Thyroid gland (tissue), 4 donors: Measurements from ENCODE around the gene ANKRD28.

ENCODE experiments used
- POLR2A ChIP-seq, 2 donors: fragments of 450-650 bp; IDR thresholded peaks; one replicate each; pipeline ENCODE4 v1.6.1; 2017; ENCODE audit warnings: antibody characterized with exemption in 2 of 2, mild to moderate bottlenecking in 2 of 2, moderate library complexity in 1 of 2
- TF ChIP-seq, protein P1 (sequence below), 6 experiments: fragments of 200-600 bp in 3 of 6; fragments of 450-650 bp in 3 of 6; sonication (generic) in 3 of 6; IDR thresholded peaks; one replicate each; pipeline ENCODE4 v1.5.1; 2016 to 2019; ENCODE audit warnings: antibody characterized with exemption in 6 of 6, mild to moderate bottlenecking in 2 of 6, inconsistent platforms in 1 of 6, moderate library complexity in 1 of 6

DNA sequence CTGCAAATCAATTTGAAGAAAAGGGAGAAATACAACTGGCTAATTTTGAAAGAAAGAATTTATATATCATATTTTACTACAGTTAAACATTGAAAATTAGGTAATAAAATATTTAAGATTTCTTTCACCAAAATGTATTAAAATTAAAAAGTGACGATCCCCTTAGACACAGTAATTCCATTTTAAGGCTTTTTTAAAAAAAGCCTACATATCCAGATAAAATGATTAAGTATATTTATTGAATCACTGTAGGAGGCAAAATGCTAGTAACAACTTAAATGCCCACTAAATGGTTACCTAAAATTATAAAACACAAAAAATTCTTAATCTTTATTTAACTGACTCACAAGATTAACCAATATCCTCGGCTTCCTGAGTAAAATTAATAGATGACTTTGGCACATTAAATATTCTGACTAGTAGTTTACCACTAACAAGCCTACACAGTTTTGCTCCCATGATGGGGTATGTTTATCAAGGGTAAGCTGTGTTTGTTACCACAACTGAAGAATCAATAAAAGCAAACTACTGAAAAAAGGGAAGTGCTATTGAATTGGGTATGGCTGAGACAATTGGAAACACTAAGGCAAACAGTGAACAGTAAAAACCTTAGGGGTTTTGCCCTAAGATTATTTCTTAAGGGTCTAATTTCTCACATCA is 28.4 kb downstream of the ANKRD28 start:
- TF ChIP-seq, protein P1, sequence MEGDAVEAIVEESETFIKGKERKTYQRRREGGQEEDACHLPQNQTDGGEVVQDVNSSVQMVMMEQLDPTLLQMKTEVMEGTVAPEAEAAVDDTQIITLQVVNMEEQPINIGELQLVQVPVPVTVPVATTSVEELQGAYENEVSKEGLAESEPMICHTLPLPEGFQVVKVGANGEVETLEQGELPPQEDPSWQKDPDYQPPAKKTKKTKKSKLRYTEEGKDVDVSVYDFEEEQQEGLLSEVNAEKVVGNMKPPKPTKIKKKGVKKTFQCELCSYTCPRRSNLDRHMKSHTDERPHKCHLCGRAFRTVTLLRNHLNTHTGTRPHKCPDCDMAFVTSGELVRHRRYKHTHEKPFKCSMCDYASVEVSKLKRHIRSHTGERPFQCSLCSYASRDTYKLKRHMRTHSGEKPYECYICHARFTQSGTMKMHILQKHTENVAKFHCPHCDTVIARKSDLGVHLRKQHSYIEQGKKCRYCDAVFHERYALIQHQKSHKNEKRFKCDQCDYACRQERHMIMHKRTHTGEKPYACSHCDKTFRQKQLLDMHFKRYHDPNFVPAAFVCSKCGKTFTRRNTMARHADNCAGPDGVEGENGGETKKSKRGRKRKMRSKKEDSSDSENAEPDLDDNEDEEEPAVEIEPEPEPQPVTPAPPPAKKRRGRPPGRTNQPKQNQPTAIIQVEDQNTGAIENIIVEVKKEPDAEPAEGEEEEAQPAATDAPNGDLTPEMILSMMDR (IDR thresholded peaks at IDR 0.05) = no peak
- TF ChIP-seq POLR2A (IDR thresholded peaks at IDR 0.05) = no peak
